Fibroblast of the aortic adventitia (primary cell): ENCODE results near the gene ALKAL2. TPM values are rescaled to one million over a fixed set of nuclear protein-coding genes. Genes with fewer than 3 reads are reported as not detected.
A peak's percentile ranks its signal among the peaks of the same experiment; 100 is the strongest.
"Not testable (repeated sequence)": the region's sequence is repeated elsewhere in the genome, so short reads cannot be mapped to it uniquely, and the experiment has no call there.

ENCODE experiments used
- DNase-seq: peaks from one replicate; pipeline ENCODE4 v3.0.0-alpha.2; 2010; ENCODE audit warnings: low read depth
- H3K4me3 ChIP-seq: 2 replicates; pipeline ENCODE4 v1.5.1; 2011; ENCODE audit warnings: low read depth, mild to moderate bottlenecking, control low read depth, low read length, moderate library complexity
- total RNA-seq: library from RNA; depleted of rRNA; stranded (reverse); fragments of >200 nt; gene quantifications from 2 replicates; pipeline ENCODE4 v1.2.3, GENCODE V29; 2012; ENCODE audit warnings: low replicate concordance
- TF ChIP-seq, protein P1 (sequence below): IDR thresholded peaks from 2 replicates; pipeline ENCODE4 v1.5.1; 2011; ENCODE audit warnings: mild to moderate bottlenecking, low read length, control low read depth, inconsistent platforms; ENCODE audit not compliant: insufficient read depth

Gene ALKAL2, protein sequence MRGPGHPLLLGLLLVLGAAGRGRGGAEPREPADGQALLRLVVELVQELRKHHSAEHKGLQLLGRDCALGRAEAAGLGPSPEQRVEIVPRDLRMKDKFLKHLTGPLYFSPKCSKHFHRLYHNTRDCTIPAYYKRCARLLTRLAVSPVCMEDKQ
- total RNA-seq, result 1.3 TPM in 1 of 2 replicates, not detected in the other

DNA sequence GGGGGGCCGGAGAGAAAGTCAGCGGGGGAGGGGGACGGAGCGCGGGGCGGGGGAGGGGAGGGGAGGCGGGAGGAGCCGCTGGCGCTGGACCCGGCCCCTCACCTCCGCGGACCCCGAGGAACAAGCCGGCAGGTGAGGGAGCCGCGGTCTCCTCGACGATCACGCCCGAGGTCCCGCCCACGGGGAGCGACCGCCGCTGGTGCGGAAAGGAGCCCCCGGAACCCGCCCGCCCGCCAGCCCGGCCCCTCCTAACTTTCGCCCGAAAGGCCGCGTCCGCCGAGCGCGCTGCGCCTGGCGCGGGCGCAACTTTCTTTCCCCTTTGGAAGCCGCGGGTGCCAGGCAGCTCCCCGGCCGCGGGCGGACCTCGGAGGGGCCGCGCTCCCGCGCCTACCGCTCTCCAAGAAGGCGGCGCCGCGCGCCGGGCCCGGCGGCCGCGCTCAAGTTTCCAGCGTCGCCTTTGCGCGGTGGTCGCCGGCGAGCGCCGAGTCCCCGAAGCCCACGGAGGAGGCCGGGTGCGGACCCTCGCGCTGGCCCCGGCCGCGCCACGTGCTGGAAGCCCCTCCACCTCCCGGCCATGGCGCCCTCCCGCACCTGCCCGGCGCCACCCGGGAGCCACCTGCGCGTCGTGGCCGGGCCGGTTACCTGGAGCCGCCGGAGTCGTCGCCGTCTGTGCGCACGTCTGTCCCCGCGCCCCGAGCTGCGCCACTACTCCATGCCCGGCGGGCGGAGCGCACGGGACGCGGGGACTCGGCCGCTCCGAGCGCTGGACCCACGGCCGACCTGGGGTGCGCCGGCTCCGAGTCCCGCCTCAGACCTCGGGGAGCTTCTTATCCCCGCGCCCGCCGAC lies at the start of gene ALKAL2:
ALKAL2 (minus strand) TSS at position 181 of the 847 bp plus-strand sequence. CDS start 256 bp downstream, outside the sequence.
- peak within 1 kb of the TSS; percentile 22 for H3K4me3 ChIP-seq
- TF ChIP-seq, protein P1, sequence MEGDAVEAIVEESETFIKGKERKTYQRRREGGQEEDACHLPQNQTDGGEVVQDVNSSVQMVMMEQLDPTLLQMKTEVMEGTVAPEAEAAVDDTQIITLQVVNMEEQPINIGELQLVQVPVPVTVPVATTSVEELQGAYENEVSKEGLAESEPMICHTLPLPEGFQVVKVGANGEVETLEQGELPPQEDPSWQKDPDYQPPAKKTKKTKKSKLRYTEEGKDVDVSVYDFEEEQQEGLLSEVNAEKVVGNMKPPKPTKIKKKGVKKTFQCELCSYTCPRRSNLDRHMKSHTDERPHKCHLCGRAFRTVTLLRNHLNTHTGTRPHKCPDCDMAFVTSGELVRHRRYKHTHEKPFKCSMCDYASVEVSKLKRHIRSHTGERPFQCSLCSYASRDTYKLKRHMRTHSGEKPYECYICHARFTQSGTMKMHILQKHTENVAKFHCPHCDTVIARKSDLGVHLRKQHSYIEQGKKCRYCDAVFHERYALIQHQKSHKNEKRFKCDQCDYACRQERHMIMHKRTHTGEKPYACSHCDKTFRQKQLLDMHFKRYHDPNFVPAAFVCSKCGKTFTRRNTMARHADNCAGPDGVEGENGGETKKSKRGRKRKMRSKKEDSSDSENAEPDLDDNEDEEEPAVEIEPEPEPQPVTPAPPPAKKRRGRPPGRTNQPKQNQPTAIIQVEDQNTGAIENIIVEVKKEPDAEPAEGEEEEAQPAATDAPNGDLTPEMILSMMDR, result no peak
- DNase-seq, result no peak

DNA sequence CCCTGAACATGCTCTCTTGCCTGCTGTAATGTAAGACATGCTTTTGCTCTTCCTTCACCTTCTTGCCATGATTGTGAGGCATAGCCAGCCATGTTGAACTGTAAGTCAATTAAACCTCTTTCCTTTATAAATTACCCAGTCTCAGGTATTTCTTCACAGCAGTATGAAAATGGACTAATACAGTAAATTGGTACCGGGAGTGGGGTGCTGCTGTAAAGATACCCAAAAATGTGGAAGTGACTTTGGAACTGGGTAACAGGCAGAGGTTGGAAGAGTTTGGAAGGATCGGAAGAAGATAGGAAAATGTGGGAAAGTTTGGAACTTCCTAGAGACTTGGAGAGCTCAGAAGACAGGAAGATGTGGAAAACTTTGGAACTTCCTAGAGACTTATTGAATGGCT lies 49.1 kb upstream of the ALKAL2 start:
- DNase-seq, H3K4me3 ChIP-seq: not testable (repeated sequence)

DNA sequence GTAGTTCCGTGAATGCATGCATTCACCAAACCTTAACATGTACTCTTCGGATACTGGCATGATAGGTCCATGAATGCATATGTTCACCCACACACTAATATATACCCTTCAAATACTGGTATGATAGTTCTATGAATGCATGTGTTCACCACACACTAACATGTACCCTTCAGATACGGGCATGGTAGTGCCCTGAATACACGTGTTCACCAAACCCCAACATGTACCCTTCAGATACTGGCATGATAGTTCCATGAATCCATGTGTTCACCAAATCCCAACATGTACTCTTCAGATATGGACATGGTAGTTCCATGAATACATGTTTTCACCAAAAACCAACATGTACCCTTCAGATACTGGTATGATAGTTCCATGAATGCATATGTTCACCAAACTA lies 48.5 kb upstream of the ALKAL2 start:
- DNase-seq, result no peak
- TF ChIP-seq, protein P1, result no peak
- no peak overlapping the region for H3K4me3 ChIP-seq

DNA sequence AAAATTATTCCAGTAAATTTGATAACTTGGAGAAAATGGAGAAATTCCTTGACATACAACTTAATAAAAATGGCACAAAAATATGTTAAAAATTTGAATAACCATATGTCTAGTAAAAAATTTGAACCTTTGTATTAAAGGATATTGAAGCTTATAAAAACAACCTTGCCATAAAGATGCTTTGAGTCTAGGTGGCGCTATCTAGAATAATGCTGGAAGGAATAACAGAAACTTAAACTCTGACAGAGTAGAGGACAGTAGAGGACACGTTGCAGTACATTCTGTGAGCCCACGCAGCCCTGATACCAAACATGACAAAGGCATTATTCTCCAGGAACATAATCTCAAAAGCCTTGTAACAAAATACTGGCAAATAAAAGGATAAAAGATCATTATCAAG lies 44.7 kb upstream of the ALKAL2 start:
- TF ChIP-seq, protein P1, result no peak
- DNase-seq, result no peak
- H3K4me3 ChIP-seq, result no peak overlapping the region

DNA sequence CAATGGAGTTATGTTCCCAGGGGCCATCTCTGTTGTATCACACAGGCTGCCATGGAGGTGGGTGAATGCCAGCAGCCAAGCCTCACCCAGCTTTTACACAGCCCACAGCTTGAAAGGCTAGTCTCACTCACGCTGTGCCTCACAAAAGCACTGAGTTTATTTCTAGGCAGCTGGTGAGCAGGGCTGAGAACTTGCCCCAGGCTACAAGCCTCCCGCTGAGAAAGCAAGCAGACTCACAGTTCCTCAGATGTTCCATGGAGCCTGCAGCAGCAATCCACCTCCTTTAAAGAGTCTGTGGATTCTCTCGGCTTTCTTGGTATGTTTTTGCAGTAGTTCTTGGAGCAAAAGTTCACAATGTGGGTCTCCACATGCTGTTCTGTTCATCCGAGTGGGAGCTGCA lies 40.9 kb upstream of the ALKAL2 start:
- TF ChIP-seq, protein P1, result no peak
- no peak overlapping the region for H3K4me3 ChIP-seq
- no peak for DNase-seq

DNA sequence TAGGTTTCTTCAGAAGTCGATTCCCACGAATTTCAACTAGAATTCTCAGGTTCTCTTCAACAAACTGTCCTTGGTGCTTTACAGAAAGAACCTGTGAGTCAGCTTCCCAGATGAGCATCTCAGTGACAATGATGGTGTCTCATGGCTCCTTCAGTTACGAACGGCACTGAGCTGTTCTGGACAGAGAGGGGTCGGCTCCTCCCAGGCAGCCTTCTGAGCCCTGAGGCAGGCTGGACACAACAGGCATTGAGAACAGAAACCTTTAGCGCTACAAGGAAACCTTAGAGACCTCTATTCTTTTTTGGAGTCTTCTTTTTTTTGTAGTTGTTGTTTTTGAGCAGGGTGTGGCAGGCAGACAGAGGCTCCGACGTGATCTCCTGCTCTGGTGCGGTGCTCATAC lies 35.1 kb upstream of the ALKAL2 start:
- no peak overlapping the region for H3K4me3 ChIP-seq
- TF ChIP-seq, protein P1, result no peak
- DNase-seq, result no peak

DNA sequence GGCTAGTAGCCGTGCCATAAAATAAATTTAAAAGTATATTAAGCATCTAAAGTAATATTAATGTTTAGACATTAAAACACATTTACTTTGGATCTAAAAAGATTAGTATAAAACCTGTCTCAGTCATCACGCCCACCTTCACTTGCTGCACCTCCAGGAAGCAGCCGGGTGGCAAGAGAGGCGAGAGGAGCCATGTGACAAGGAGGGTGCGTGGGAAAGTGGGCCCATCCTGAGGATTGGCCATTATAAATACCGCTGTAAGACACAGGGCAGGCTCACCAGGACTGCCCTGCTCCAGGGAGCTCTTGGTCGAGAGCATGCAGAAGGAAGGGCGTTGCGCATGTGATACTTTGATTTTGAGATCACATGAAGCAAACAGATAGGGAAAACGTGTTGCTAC lies 34.4 kb upstream of the ALKAL2 start:
- TF ChIP-seq, protein P1, result no peak
- no peak overlapping the region for H3K4me3 ChIP-seq
- no peak for DNase-seq
